ENCODE data around the gene FAM210B. TPM values are rescaled to one million over a fixed set of nuclear protein-coding genes. Genes with fewer than 3 reads are reported as not detected.

FAM210B gene
- total RNA-seq, 6 experiments from 2014 or later = 34.5 to 58.6 (median 41.0) TPM

GRCh38 chr20:56345911-56346310 lies 12.9 kb upstream of the FAM210B start:
- H3K36me3 Mint-ChIP-seq (ENCODE audit: low read depth) = no peaks in the 10 kb centered on the region

GRCh38 chr20:56347628-56348304 lies 11.0 kb upstream of the FAM210B start:
- no peak for DNase-seq
- H3K9me3 Mint-ChIP-seq = no peaks in the 10 kb centered on the region
- peaks cover 45% of the 10 kb centered on the region for H3K4me1 Mint-ChIP-seq (ENCODE audit: low read depth)
- H3K36me3 Mint-ChIP-seq (ENCODE audit: low read depth) = no peaks in the 10 kb centered on the region
- peaks cover 11% of the 10 kb centered on the region for H3K27me3 Mint-ChIP-seq (ENCODE audit: insufficient read depth)
- TF ChIP-seq CTCF (IDR thresholded peaks at IDR 0.05) = no peak
- H3K4me3 Mint-ChIP-seq = no peak overlapping the region
- H3K27ac Mint-ChIP-seq = no peak overlapping the region

More at GRCh38 chr20:56345911-56346310, 12.9 kb upstream of the FAM210B start:
- no peaks in the 10 kb centered on the region for H3K9me3 Mint-ChIP-seq
- no peak for TF ChIP-seq CTCF (IDR thresholded peaks at IDR 0.05)
- no peak overlapping the region for H3K4me3 Mint-ChIP-seq
- H3K4me1 Mint-ChIP-seq (ENCODE audit: low read depth) = peaks cover 30% of the 10 kb centered on the region
- DNase-seq = no peak
- no peak overlapping the region for H3K27ac Mint-ChIP-seq
- H3K27me3 Mint-ChIP-seq (ENCODE audit: insufficient read depth) = peaks cover 11% of the 10 kb centered on the region

- Mint-ChIP-seq H3K4me3 (peak overlapping the region; percentile 29), H3K27ac (no peak overlapping the region), H3K4me1 (ENCODE audit: low read depth) (peaks cover 48% of the 10 kb centered on the region), H3K9me3 (no peaks in the 10 kb centered on the region), H3K36me3 (ENCODE audit: low read depth) (no peaks in the 10 kb centered on the region), H3K27me3 (ENCODE audit: insufficient read depth) (peaks cover 9% of the 10 kb centered on the region)
- no peak for DNase-seq
- TF ChIP-seq CTCF (IDR thresholded peaks at IDR 0.05) = no peak
Measured at GRCh38 chr20:56348305-56348693, 10.5 kb upstream of the FAM210B start.

- no peak for DNase-seq
- peaks cover 9% of the 10 kb centered on the region for H3K27me3 Mint-ChIP-seq (ENCODE audit: insufficient read depth)
- no peaks in the 10 kb centered on the region for H3K36me3 Mint-ChIP-seq (ENCODE audit: low read depth)
- no peak for TF ChIP-seq CTCF (IDR thresholded peaks at IDR 0.05)
- no peaks in the 10 kb centered on the region for H3K9me3 Mint-ChIP-seq
- H3K4me3 Mint-ChIP-seq = peak overlapping the region; percentile 29; the same call in 1 of the 2 replicates
- H3K4me1 Mint-ChIP-seq (ENCODE audit: low read depth) = peaks cover 48% of the 10 kb centered on the region
- H3K27ac Mint-ChIP-seq = no peak overlapping the region
Measured at GRCh38 chr20:56348746-56349145, 10.0 kb upstream of the FAM210B start.

GRCh38 chr20:56350842-56351241 lies 7.9 kb upstream of the FAM210B start:
- Mint-ChIP-seq H3K36me3 (ENCODE audit: low read depth) (no peaks in the 10 kb centered on the region), H3K27me3 (ENCODE audit: insufficient read depth) (peaks cover 2% of the 10 kb centered on the region), H3K4me1 (ENCODE audit: low read depth) (peaks cover 43% of the 10 kb centered on the region), H3K4me3 (no peak overlapping the region), H3K27ac (no peak overlapping the region), H3K9me3 (no peaks in the 10 kb centered on the region)
- DNase-seq = peak; percentile 48
- TF ChIP-seq CTCF (IDR thresholded peaks at IDR 0.05) = no peak
